Dermis microvascular lymphatic vessel endothelial cell (primary cell): Measurements from ENCODE around the gene MED12L. TPM values are rescaled to one million over a fixed set of nuclear protein-coding genes. Genes with fewer than 3 reads are reported as not detected.

ENCODE experiments used
- DNase-seq, 2 donors: peaks; one replicate each; pipeline versions ENCODE4 v3.0.0 to v3.0.0-alpha.2; 2010; ENCODE audit warnings: low read depth in 2 of 2
- total RNA-seq: library from RNA; depleted of rRNA; stranded (reverse); fragments of >200 nt; gene quantifications from 2 replicates; pipeline ENCODE4 v1.2.1, GENCODE V29; 2014

Gene MED12L
- total RNA-seq, 1 donor from 2014 or later, result 0.13 TPM

- no peak for DNase-seq
Measured at GRCh38 chr3:151318313-151318712, 232.8 kb downstream of the MED12L start.

GRCh38 chr3:151318991-151319390 lies 233.5 kb downstream of the MED12L start:
- DNase-seq, result no peak

- DNase-seq, result no peak
Measured at GRCh38 chr3:151319628-151320027, 234.2 kb downstream of the MED12L start.

- DNase-seq, result no peak
Measured at GRCh38 chr3:151320131-151320530, 234.7 kb downstream of the MED12L start.

- no peak for DNase-seq
Measured at GRCh38 chr3:151321526-151321925, 236.1 kb downstream of the MED12L start.

- DNase-seq, result no peak
Measured at GRCh38 chr3:151322511-151322910, 237.0 kb downstream of the MED12L start.

GRCh38 chr3:151327571-151328198 lies 242.2 kb downstream of the MED12L start:
- DNase-seq, result peak in 1 of 2 donors; percentile 10

GRCh38 chr3:151328298-151328995 lies 243.0 kb downstream of the MED12L start:
- no peak for DNase-seq

- DNase-seq, result no peak
Measured at GRCh38 chr3:151329363-151329762, 243.9 kb downstream of the MED12L start, which contains the start of gene P2RY13. TSS of gene P2RY13 (minus strand) at chr3:151329549. CDS start at chr3:151329528, 21 bp downstream.

GRCh38 chr3:151330379-151330778 lies 244.9 kb downstream of the MED12L start:
- no peak for DNase-seq

- no peak for DNase-seq
Measured at GRCh38 chr3:151330899-151331298, 245.4 kb downstream of the MED12L start.

GRCh38 chr3:151331696-151332095 lies 246.2 kb downstream of the MED12L start:
- no peak for DNase-seq

- no peak for DNase-seq
Measured at GRCh38 chr3:151345859-151346258, 260.4 kb downstream of the MED12L start.

- no peak for DNase-seq
Measured at GRCh38 chr3:151346292-151346691, 260.8 kb downstream of the MED12L start.

GRCh38 chr3:151347432-151347831 lies 262.0 kb downstream of the MED12L start:
- no peak for DNase-seq

- DNase-seq, result no peak
Measured at GRCh38 chr3:151350656-151351055, 265.2 kb downstream of the MED12L start.

- no peak for DNase-seq
Measured at GRCh38 chr3:151351219-151351618, 265.8 kb downstream of the MED12L start.

- no peak for DNase-seq
Measured at GRCh38 chr3:151351648-151352047, 266.2 kb downstream of the MED12L start.

- peak in 1 of 2 donors; percentile 8 for DNase-seq
Measured at GRCh38 chr3:151356794-151357462, 271.5 kb downstream of the MED12L start.

- DNase-seq, result no peak
Measured at GRCh38 chr3:151357463-151357850, 272.0 kb downstream of the MED12L start.

- no peak for DNase-seq
Measured at GRCh38 chr3:151362751-151363174, 277.3 kb downstream of the MED12L start.

- no peak for DNase-seq
Measured at GRCh38 chr3:151366993-151367392, 281.5 kb downstream of the MED12L start.

- DNase-seq, result no peak
Measured at GRCh38 chr3:151367448-151367847, 282.0 kb downstream of the MED12L start.
